ENCODE results near the gene KRTAP5-9. TPM values are rescaled to one million over a fixed set of nuclear protein-coding genes. Genes with fewer than 3 reads are reported as not detected.
A peak's percentile ranks its signal among the peaks of the same experiment; 100 is the strongest.

The KRTAP5-9 gene
- total RNA-seq (not detected), polyA plus RNA-seq (not detected)

- DNase-seq = no peak
- ChIA-PET POLR2A (no interaction called here), CTCF (no interaction called here)
- Histone ChIP-seq H3K27me3 (ENCODE audit: insufficient read depth, low read length, poor library complexity, severe bottlenecking) (peaks cover 3% of the 10 kb centered on the region), H3K36me3 (ENCODE audit: insufficient read depth, low read length) (no peaks in the 10 kb centered on the region), H3K4me1 (ENCODE audit: insufficient read depth, low read length) (no peaks in the 10 kb centered on the region), H3K27ac (ENCODE audit: low read depth, low read length) (no peak within 1 kb of the TSS), H3K4me3 (ENCODE audit: low read length) (no peak within 1 kb of the TSS), H3K9me3 (ENCODE audit: low read length) (no peaks in the 10 kb centered on the region)
- Mint-ChIP-seq H3K9me3 (peaks cover 0 to 2% (median 0%) of the 10 kb centered on the region in 5 donors), H3K4me3 (no peak within 1 kb of the TSS), H3K27me3 (peaks cover 22 to 43% of the 10 kb centered on the region in 2 donors), H3K36me3 (no peaks in the 10 kb centered on the region), H3K4me1 (peaks cover 0 to 8% (median 7%) of the 10 kb centered on the region in 3 donors), H3K27ac (peak within 1 kb of the TSS in 1 of 8 donors; percentile 55)
Observed at GRCh38 chr11:71548120-71548519, at the start of gene KRTAP5-9. TSS of gene KRTAP5-9 (plus strand) at chr11:71548420. CDS start at chr11:71548658, 238 bp downstream.

DNA sequence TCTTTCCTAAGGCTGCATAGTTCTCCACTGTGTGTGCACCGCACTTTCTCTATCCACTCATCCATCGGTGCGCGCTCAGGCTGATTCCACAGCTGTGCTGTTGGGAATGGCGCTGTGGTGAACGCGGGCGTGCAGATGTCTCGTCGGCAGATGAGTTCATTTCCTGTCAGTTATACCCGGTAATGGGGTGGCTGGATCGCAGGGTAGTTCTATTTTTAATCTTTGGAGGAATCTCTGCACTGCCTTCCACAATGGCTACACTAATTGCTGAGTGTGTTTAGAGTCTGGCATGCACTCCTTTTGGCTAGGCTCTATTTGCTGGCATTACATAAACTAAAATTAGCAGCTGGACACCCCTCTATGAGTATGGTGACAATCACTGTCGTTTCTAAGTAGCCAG, 49.1 kb upstream of the KRTAP5-9 start:
- H3K4me1 Mint-ChIP-seq = no peaks in the 10 kb centered on the region
- H3K4me3 ChIP-seq (ENCODE audit: low read length) = no peak overlapping the region
- H3K4me3 Mint-ChIP-seq = no peak overlapping the region
- no peaks in the 10 kb centered on the region for H3K4me1 ChIP-seq (ENCODE audit: insufficient read depth, low read length)
- H3K27ac Mint-ChIP-seq = peak overlapping the region in 1 of 8 donors; percentile 9
- H3K36me3 ChIP-seq (ENCODE audit: insufficient read depth, low read length) = peaks cover 25% of the 10 kb centered on the region
- no peaks in the 10 kb centered on the region for H3K9me3 ChIP-seq (ENCODE audit: low read length)
- H3K9me3 Mint-ChIP-seq = no peaks in the 10 kb centered on the region
- no peaks in the 10 kb centered on the region for H3K27me3 ChIP-seq (ENCODE audit: insufficient read depth, low read length, poor library complexity, severe bottlenecking)
- ChIA-PET CTCF (no interaction called here), POLR2A (no interaction called here)
- peaks cover 31 to 96% (median 35%) of the 10 kb centered on the region in 3 donors for H3K36me3 Mint-ChIP-seq
- no peak for DNase-seq
- H3K27ac ChIP-seq (ENCODE audit: low read depth, low read length) = no peak overlapping the region
- H3K27me3 Mint-ChIP-seq = peaks cover 0 to 2% of the 10 kb centered on the region in 2 donors

- H3K27me3 ChIP-seq (ENCODE audit: insufficient read depth, low read length, poor library complexity, severe bottlenecking) = no peaks in the 10 kb centered on the region
- peaks cover 32 to 94% (median 36%) of the 10 kb centered on the region in 3 donors for H3K36me3 Mint-ChIP-seq
- no peak overlapping the region for H3K4me3 Mint-ChIP-seq
- CTCF ChIA-PET = no interaction called here
- DNase-seq = no peak
- H3K4me1 Mint-ChIP-seq = no peaks in the 10 kb centered on the region
- no peaks in the 10 kb centered on the region for H3K9me3 Mint-ChIP-seq
- no peaks in the 10 kb centered on the region for H3K4me1 ChIP-seq (ENCODE audit: insufficient read depth, low read length)
- POLR2A ChIA-PET = no interaction called here
- no peaks in the 10 kb centered on the region for H3K9me3 ChIP-seq (ENCODE audit: low read length)
- H3K27ac ChIP-seq (ENCODE audit: low read depth, low read length) = no peak overlapping the region
- H3K36me3 ChIP-seq (ENCODE audit: insufficient read depth, low read length) = peaks cover 25% of the 10 kb centered on the region
- H3K27ac Mint-ChIP-seq = no peak overlapping the region
- peaks cover 0 to 2% of the 10 kb centered on the region in 2 donors for H3K27me3 Mint-ChIP-seq
- no peak overlapping the region for H3K4me3 ChIP-seq (ENCODE audit: low read length)
Observed at GRCh38 chr11:71499546-71499945, 48.7 kb upstream of the KRTAP5-9 start.

DNA sequence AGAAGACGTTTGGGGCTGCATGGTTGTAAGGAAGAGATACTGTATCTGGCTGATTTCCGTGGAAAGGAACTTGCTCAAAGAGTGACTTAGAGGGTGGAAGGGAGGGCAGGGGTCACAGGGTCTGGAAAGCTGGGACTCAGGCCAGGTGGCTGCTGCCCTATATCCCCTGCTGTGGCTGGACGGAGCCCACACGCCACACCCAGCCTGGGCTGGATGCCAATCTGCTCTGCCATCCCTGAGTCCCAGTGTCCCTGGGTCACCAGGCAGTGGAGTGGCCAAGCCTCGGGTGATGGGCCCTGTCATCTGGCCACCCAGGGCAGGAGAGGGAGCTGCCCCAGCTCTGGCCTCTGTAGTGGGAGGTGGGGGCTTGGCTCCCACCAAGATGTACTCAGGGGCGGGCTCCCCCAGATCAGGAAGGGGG, 47.6 kb upstream of the KRTAP5-9 start:
- Histone ChIP-seq H3K27ac (ENCODE audit: low read depth, low read length) (no peak overlapping the region), H3K4me3 (ENCODE audit: low read length) (no peak overlapping the region), H3K9me3 (ENCODE audit: low read length) (no peaks in the 10 kb centered on the region), H3K27me3 (ENCODE audit: insufficient read depth, low read length, poor library complexity, severe bottlenecking) (no peaks in the 10 kb centered on the region), H3K36me3 (ENCODE audit: insufficient read depth, low read length) (peaks cover 19% of the 10 kb centered on the region), H3K4me1 (ENCODE audit: insufficient read depth, low read length) (no peaks in the 10 kb centered on the region)
- Mint-ChIP-seq H3K36me3 (peaks cover 32 to 93% (median 42%) of the 10 kb centered on the region in 3 donors), H3K27ac (no peak overlapping the region), H3K4me1 (no peaks in the 10 kb centered on the region), H3K4me3 (no peak overlapping the region), H3K9me3 (peaks cover 0 to under 1% (median 0%) of the 10 kb centered on the region in 5 donors), H3K27me3 (peaks cover 0 to 2% of the 10 kb centered on the region in 2 donors)
- CTCF ChIA-PET = no interaction called here
- DNase-seq = no peak
- POLR2A ChIA-PET = no interaction called here

DNA sequence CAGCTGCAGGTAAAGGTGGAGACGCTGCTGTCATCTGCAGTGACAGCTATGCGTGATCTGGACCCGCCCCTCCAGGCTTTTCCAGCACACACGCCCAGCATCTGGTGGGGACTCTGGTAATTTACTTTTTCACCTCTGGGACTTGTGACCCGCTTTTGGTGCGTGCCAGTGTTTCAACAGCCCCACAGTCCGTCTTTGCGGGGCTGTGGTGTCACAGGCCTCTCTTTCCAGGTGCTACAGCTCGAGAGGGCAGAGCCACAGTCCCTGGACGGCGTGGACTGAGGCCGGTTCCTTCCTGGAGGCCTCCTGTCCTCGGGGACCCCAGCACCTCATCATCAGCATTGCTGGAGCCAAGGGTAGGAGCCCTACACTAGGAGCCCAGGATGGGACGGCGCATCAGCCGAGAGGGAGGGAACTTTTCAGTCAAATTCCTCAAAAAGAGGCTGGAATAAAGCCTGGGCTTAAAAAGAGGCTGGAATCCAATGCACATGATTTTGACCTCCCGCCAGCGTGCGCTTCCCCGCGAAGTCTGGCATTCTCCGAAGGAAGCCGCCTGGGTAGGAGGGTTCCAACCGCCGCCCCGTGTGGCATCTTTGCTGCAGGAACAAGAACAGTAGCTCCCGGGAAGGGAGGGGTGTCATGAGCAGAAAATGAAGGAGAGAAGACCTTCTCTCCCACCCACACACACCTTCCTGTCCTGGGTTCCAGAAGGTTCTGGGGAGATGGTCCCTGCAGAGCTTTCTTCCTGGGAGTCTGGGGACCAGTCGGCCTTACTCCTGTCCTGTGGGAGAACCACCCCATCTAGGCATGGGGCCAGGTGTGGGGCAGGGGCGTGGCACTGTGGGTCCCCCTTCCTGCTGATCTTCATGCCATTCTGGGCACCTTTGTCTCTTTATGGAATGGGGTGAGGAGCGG, 46.9 kb upstream of the KRTAP5-9 start:
- no peaks in the 10 kb centered on the region for H3K4me1 ChIP-seq (ENCODE audit: insufficient read depth, low read length)
- Mint-ChIP-seq H3K9me3 (peaks cover 0 to 6% (median 3%) of the 10 kb centered on the region in 5 donors), H3K27me3 (peaks cover 0 to 2% of the 10 kb centered on the region in 2 donors), H3K4me3 (no peak overlapping the region), H3K36me3 (peaks cover 34 to 93% (median 45%) of the 10 kb centered on the region in 3 donors), H3K4me1 (no peaks in the 10 kb centered on the region), H3K27ac (no peak overlapping the region)
- no peak overlapping the region for H3K27ac ChIP-seq (ENCODE audit: low read depth, low read length)
- H3K9me3 ChIP-seq (ENCODE audit: low read length) = no peaks in the 10 kb centered on the region
- ChIA-PET POLR2A (no interaction called here), CTCF (no interaction called here)
- peaks cover 14% of the 10 kb centered on the region for H3K36me3 ChIP-seq (ENCODE audit: insufficient read depth, low read length)
- DNase-seq = no peak
- no peaks in the 10 kb centered on the region for H3K27me3 ChIP-seq (ENCODE audit: insufficient read depth, low read length, poor library complexity, severe bottlenecking)
- no peak overlapping the region for H3K4me3 ChIP-seq (ENCODE audit: low read length)

DNA sequence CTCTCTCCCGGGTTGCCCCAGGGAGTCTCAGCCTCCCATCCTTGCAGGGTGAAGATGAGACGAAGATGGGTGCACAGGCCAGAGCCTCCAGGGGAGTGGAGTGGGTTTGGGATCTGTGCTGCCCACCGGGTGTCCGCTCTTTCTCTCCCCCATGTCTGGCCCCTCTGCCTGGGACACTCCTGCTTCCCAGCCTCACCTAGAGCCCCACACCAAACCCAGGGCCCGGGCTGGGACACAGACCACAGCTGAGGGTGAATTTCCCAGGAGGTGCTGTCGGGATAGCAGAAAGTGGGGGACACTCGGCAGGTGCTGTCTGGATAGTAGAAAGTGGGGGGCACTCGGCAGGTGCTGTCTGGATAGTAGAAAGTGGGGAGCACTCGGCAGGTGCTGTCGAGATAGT, 46.2 kb upstream of the KRTAP5-9 start:
- no peaks in the 10 kb centered on the region for H3K27me3 ChIP-seq (ENCODE audit: insufficient read depth, low read length, poor library complexity, severe bottlenecking)
- DNase-seq = no peak
- H3K4me1 ChIP-seq (ENCODE audit: insufficient read depth, low read length) = no peaks in the 10 kb centered on the region
- peaks cover 14% of the 10 kb centered on the region for H3K36me3 ChIP-seq (ENCODE audit: insufficient read depth, low read length)
- Mint-ChIP-seq H3K4me1 (no peaks in the 10 kb centered on the region), H3K4me3 (no peak overlapping the region), H3K9me3 (peaks cover 3 to 10% (median 9%) of the 10 kb centered on the region in 5 donors), H3K27me3 (peaks cover 0 to 2% of the 10 kb centered on the region in 2 donors), H3K36me3 (peaks cover 37 to 92% (median 48%) of the 10 kb centered on the region in 3 donors), H3K27ac (no peak overlapping the region)
- H3K9me3 ChIP-seq (ENCODE audit: low read length) = no peaks in the 10 kb centered on the region
- no peak overlapping the region for H3K27ac ChIP-seq (ENCODE audit: low read depth, low read length)
- ChIA-PET CTCF (no interaction called here), POLR2A (no interaction called here)
- no peak overlapping the region for H3K4me3 ChIP-seq (ENCODE audit: low read length)

DNA sequence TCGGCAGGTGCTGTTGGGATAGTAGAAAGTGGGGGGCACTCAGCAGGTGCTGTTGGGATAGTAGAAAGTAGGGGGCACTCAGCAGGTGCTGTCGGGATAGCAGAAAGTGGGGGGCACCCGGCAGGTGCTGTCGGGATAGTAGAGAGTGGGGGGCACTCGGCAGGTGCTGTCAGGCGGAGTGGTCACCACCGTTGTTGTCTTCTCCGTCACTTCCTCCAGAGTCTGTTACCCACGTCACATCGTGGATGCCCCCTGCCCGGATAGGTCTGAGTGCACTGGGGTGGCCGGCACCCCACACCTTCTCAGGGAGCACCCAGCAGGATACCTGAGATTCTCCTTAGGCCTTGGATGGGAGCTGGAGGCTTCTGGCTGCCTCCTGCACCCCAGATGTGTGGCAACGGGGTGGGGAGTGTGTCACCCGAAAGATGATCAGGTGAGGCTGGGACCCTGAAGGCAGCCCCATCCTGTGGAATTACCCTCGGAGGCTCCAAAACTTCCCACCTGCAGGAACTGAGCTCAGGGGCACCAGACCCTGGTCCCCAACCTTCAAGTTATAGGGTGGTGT, 45.3 kb upstream of the KRTAP5-9 start:
- Mint-ChIP-seq H3K27me3 (peaks cover 0 to 2% of the 10 kb centered on the region in 2 donors), H3K36me3 (peaks cover 33 to 83% (median 52%) of the 10 kb centered on the region in 3 donors), H3K27ac (no peak overlapping the region)

DNA sequence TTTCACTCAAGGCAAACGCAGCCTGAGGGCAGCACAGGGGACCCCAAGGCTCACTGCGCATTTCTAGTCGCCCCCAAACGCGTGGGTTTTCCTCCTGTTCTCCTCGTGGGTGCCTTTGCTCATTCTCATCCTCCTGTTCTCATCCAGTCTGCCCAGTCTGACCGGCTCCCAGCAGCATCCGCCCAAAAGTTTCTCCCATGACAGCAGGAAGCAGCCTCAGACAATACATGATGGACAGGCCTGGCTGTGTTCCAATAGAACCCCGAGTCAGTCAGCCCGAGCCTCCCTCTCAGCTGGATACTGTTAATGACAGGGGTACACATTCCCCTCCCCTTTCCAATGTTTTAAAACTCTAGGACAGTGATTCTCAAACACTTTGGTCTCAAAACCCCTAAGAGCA, 43.7 kb upstream of the KRTAP5-9 start:
- H3K36me3 Mint-ChIP-seq = peaks cover 24 to 69% (median 58%) of the 10 kb centered on the region in 3 donors
- no peaks in the 10 kb centered on the region for H3K4me1 Mint-ChIP-seq
- CTCF ChIA-PET = no interaction called here
- no peak overlapping the region for H3K27ac ChIP-seq (ENCODE audit: low read depth, low read length)
- no peaks in the 10 kb centered on the region for H3K4me1 ChIP-seq (ENCODE audit: insufficient read depth, low read length)
- no peak overlapping the region for H3K4me3 Mint-ChIP-seq
- peaks cover 0 to 2% of the 10 kb centered on the region in 2 donors for H3K27me3 Mint-ChIP-seq
- H3K9me3 ChIP-seq (ENCODE audit: low read length) = peaks cover 14% of the 10 kb centered on the region
- H3K9me3 Mint-ChIP-seq = peaks cover 20 to 34% (median 28%) of the 10 kb centered on the region in 5 donors
- no peak for DNase-seq
- no peak overlapping the region for H3K4me3 ChIP-seq (ENCODE audit: low read length)
- no peaks in the 10 kb centered on the region for H3K27me3 ChIP-seq (ENCODE audit: insufficient read depth, low read length, poor library complexity, severe bottlenecking)
- POLR2A ChIA-PET = no interaction called here
- H3K36me3 ChIP-seq (ENCODE audit: insufficient read depth, low read length) = peaks cover 4% of the 10 kb centered on the region
- no peak overlapping the region for H3K27ac Mint-ChIP-seq

More for the DNA sequence above, 45.3 kb upstream of the KRTAP5-9 start:
- H3K4me3 ChIP-seq (ENCODE audit: low read length) = no peak overlapping the region
- peaks cover 10 to 18% (median 13%) of the 10 kb centered on the region in 5 donors for H3K9me3 Mint-ChIP-seq
- no peaks in the 10 kb centered on the region for H3K4me1 ChIP-seq (ENCODE audit: insufficient read depth, low read length)
- H3K4me3 Mint-ChIP-seq = no peak overlapping the region
- no peak overlapping the region for H3K27ac ChIP-seq (ENCODE audit: low read depth, low read length)
- no peaks in the 10 kb centered on the region for H3K4me1 Mint-ChIP-seq
- CTCF ChIA-PET = no interaction called here
- H3K27me3 ChIP-seq (ENCODE audit: insufficient read depth, low read length, poor library complexity, severe bottlenecking) = no peaks in the 10 kb centered on the region
- POLR2A ChIA-PET = no interaction called here
- peaks cover under 1% of the 10 kb centered on the region for H3K9me3 ChIP-seq (ENCODE audit: low read length)
- no peak for DNase-seq
- peaks cover 9% of the 10 kb centered on the region for H3K36me3 ChIP-seq (ENCODE audit: insufficient read depth, low read length)

Data from CD8-positive, alpha-beta memory T cell (primary cell).